ES-I3 (cell line): ENCODE data around the gene AGAP1.
"Not testable (repeated sequence)": the region's sequence is repeated elsewhere in the genome, so short reads cannot be mapped to it uniquely, and the experiment has no call there.

Experiments
- H3K36me3 ChIP-seq: 2 replicates; pipeline ENCODE4 v1.6.1; 2013; ENCODE audit warnings: mild to moderate bottlenecking, low read length, control low read depth, moderate library complexity; ENCODE audit not compliant: insufficient read depth
- H3K4me1 ChIP-seq: 2 replicates; pipeline ENCODE4 v1.6.1; 2013; ENCODE audit warnings: mild to moderate bottlenecking, control low read depth, low read length; ENCODE audit not compliant: insufficient read depth
- H3K9ac ChIP-seq: 2 replicates; pipeline ENCODE4 v1.6.1; 2013; ENCODE audit warnings: low read depth, mild to moderate bottlenecking, low read length, moderate library complexity
- H3K9me3 ChIP-seq: 2 replicates; pipeline ENCODE4 v1.6.1; 2013; ENCODE audit warnings: mild to moderate bottlenecking, low read length, moderate library complexity; ENCODE audit not compliant: control insufficient read depth, insufficient read depth

Gene AGAP1

DNA sequence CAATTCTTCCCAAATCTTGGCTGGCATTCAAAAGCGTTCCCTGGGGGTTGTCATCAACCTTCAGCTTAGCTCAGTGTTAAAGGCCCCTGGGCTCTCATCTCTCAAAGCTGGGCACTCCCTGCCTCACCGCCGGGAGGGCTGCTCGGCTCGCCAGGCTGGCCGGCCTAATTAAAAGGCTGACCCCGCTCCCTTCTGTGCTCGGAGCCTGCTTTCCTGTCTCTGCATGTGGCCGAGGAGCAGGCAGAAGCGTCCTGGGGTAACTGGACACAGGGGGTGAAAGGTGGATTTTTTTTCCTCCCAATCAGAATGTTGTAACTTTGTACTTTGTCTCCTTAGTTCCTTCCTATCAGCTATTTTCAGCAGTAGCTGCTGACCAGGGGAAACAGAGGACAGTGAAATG lies 443.2 kb downstream of the AGAP1 start:
- Histone ChIP-seq H3K36me3 (peaks cover 5% of the 10 kb centered on the region; the same call in 1 of the 2 replicates), H3K9me3 (peaks cover 5% of the 10 kb centered on the region; the same call in 1 of the 2 replicates), H3K4me1 (no peaks in the 10 kb centered on the region; the same call in 1 of the 2 replicates), H3K9ac (no peak overlapping the region)

- no peak overlapping the region for H3K9ac ChIP-seq
- H3K9me3 ChIP-seq = peaks cover 5% of the 10 kb centered on the region; the same call in 1 of the 2 replicates
- no peaks in the 10 kb centered on the region; the same call in 1 of the 2 replicates for H3K4me1 ChIP-seq
- H3K36me3 ChIP-seq = peaks cover 5% of the 10 kb centered on the region; the same call in 1 of the 2 replicates
Measured at GRCh38 chr2:235937526-235937925, 443.7 kb downstream of the AGAP1 start.

- no peaks in the 10 kb centered on the region; the same call in 1 of the 2 replicates for H3K4me1 ChIP-seq
- H3K9me3 ChIP-seq = peaks cover 5% of the 10 kb centered on the region; the same call in 1 of the 2 replicates
- H3K9ac ChIP-seq = no peak overlapping the region
- peaks cover 5% of the 10 kb centered on the region; the same call in 1 of the 2 replicates for H3K36me3 ChIP-seq
Measured at GRCh38 chr2:235937936-235938335, 444.1 kb downstream of the AGAP1 start.

- Histone ChIP-seq H3K9ac (no peak overlapping the region), H3K4me1 (no peaks in the 10 kb centered on the region; the same call in 1 of the 2 replicates), H3K9me3 (peaks cover 5% of the 10 kb centered on the region; the same call in 1 of the 2 replicates), H3K36me3 (peaks cover 5% of the 10 kb centered on the region; the same call in 1 of the 2 replicates)
Measured at GRCh38 chr2:235938611-235939010, 444.8 kb downstream of the AGAP1 start.

DNA sequence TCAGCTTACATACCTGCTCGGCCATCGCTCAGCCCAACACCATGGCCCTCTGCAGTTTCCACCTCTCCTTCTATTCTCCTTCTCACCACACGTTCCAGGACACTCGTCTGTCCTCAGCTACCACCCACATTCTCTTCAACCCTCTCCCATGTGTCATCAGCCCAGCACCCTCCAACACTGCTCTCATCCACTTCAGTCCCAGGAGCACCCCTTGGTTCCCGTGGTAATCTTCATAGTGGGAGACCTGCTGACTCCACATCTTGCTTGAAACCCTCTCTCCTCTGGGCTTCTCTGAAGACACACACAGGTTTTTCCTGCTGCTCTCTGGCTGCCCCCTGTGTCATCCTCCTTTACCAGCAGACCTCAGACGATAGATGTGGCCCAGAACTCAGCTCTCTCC lies 445.6 kb downstream of the AGAP1 start:
- no peak overlapping the region for H3K9ac ChIP-seq
- H3K4me1 ChIP-seq = no peaks in the 10 kb centered on the region; the same call in 1 of the 2 replicates
- peaks cover 5% of the 10 kb centered on the region; the same call in 1 of the 2 replicates for H3K9me3 ChIP-seq
- peaks cover 5% of the 10 kb centered on the region; the same call in 1 of the 2 replicates for H3K36me3 ChIP-seq

- Histone ChIP-seq H3K9me3 (peaks cover 5% of the 10 kb centered on the region; the same call in 1 of the 2 replicates), H3K36me3 (peaks cover 5% of the 10 kb centered on the region; the same call in 1 of the 2 replicates), H3K4me1 (no peaks in the 10 kb centered on the region; the same call in 1 of the 2 replicates), H3K9ac (no peak overlapping the region)
Measured at GRCh38 chr2:235940330-235940729, 446.5 kb downstream of the AGAP1 start.

- no peaks in the 10 kb centered on the region for H3K9me3 ChIP-seq
- no peak overlapping the region for H3K9ac ChIP-seq
- no peaks in the 10 kb centered on the region; the same call in 1 of the 2 replicates for H3K36me3 ChIP-seq
- peaks cover 4% of the 10 kb centered on the region; the same call in 1 of the 2 replicates for H3K4me1 ChIP-seq
Measured at GRCh38 chr2:235944591-235944990, 450.7 kb downstream of the AGAP1 start.

- Histone ChIP-seq H3K4me1 (peaks cover 13% of the 10 kb centered on the region; the same call in 1 of the 2 replicates), H3K36me3 (no peaks in the 10 kb centered on the region; the same call in 1 of the 2 replicates), H3K9ac (no peak overlapping the region), H3K9me3 (no peaks in the 10 kb centered on the region)
Measured at GRCh38 chr2:235945608-235946140, 451.8 kb downstream of the AGAP1 start.

GRCh38 chr2:235946590-235946989 lies 452.7 kb downstream of the AGAP1 start:
- H3K9me3 ChIP-seq = no peaks in the 10 kb centered on the region
- no peak overlapping the region for H3K9ac ChIP-seq
- H3K4me1 ChIP-seq = peaks cover 21% of the 10 kb centered on the region
- H3K36me3 ChIP-seq = no peaks in the 10 kb centered on the region

DNA sequence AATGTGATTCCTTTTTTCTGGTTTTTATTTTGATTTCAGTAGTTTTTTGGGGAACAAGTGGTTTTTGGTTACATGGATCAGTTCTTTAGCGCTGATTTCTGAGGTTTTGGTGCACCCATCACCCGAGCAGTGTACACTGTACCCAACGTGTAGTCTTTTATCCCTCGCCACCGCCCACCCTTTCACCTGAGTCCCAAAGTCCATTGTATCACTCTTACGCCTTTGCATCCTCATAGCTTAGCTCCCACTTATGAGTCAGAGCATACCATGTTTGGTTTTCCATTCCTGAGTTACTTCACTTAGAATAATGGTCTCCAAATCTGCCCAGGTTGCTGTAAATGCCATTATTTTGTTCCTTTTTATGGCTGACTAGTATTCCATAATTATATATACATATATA lies 453.2 kb downstream of the AGAP1 start:
- H3K36me3 ChIP-seq, H3K9ac ChIP-seq, H3K9me3 ChIP-seq: not testable (repeated sequence)
- peaks cover 26% of the 10 kb centered on the region for H3K4me1 ChIP-seq

DNA sequence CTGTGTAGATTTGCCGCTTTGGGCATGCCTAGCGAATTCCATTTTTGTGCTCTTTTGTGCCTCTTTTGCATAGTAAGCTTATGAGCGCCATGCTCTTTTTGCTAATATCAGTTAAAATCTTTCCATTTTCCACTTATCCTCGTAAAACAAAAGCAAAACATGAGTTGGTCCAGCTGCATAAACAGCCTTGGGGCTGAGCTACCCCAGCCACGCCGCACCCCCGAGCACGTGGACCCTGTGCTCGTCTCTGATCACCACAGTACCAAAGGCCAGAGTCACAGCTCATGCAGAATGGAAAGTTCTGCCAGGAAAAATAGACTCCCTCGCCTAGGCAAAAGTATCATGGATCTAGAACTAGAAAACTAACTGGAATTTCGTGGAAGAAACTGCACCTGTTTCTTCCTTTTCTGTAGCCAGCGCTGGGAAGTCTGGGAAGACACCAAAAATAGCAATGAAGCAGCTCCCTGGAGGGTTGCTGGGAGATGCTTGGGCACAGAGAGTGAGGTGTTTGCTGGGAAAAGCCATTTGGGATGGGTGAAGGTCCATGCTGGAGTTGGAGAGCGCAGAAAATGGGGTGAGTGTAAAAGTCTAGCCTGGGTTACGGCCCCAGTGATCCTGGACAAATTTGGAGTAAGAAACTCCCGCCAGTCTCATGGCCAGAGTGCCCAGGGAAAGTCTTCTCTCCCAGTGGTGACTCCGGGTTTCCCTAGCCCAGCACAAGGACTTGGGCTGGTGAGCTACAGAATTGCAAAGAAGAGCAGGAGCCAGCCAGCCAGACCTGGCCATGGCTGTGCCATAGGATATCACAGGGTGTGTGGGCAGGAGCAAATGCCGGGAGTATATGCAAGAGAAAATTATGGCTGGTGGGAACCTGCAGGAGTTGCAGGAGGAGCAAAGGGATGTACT lies 456.0 kb downstream of the AGAP1 start:
- H3K9me3 ChIP-seq = no peaks in the 10 kb centered on the region
- peaks cover 27% of the 10 kb centered on the region for H3K4me1 ChIP-seq
- H3K9ac ChIP-seq = no peak overlapping the region
- no peaks in the 10 kb centered on the region for H3K36me3 ChIP-seq

- Histone ChIP-seq H3K36me3 (no peaks in the 10 kb centered on the region), H3K9ac (no peak overlapping the region), H3K4me1 (peaks cover 27% of the 10 kb centered on the region), H3K9me3 (no peaks in the 10 kb centered on the region)
Measured at GRCh38 chr2:235950473-235950809, 456.6 kb downstream of the AGAP1 start.

GRCh38 chr2:235951493-235951892 lies 457.6 kb downstream of the AGAP1 start:
- Histone ChIP-seq H3K36me3 (no peaks in the 10 kb centered on the region), H3K4me1 (peaks cover 27% of the 10 kb centered on the region), H3K9me3 (no peaks in the 10 kb centered on the region), H3K9ac (no peak overlapping the region)

GRCh38 chr2:235951982-235952381 lies 458.1 kb downstream of the AGAP1 start:
- H3K9ac ChIP-seq = no peak overlapping the region
- peaks cover 27% of the 10 kb centered on the region for H3K4me1 ChIP-seq
- no peaks in the 10 kb centered on the region for H3K36me3 ChIP-seq
- H3K9me3 ChIP-seq = no peaks in the 10 kb centered on the region
